GM12864 (cell line): ENCODE measurements around the gene LITAFD.

Experiments used
- DNase-seq: peaks from one replicate; pipeline ENCODE4 v3.0.0-alpha.2; 2011; ENCODE audit warnings: low read depth
- H3K4me3 ChIP-seq: 2 replicates; pipeline ENCODE4 v1.5.1; 2011; ENCODE audit warnings: mild to moderate bottlenecking, low read depth, low read length, control low read depth
- CTCF ChIP-seq: IDR thresholded peaks from 2 replicates; pipeline ENCODE4 v1.5.1; 2011; ENCODE audit warnings: low read depth, mild to moderate bottlenecking, moderate library complexity, low read length, control low read depth, inconsistent platforms; ENCODE audit errors: missing control alignments

Gene LITAFD

GRCh38 chr16:8887431-8887765 lies 5.2 kb downstream of the LITAFD start:
- TF ChIP-seq CTCF, result no peak
- no peak for DNase-seq
- no peak overlapping the region for H3K4me3 ChIP-seq

GRCh38 chr16:8887952-8888560 lies 5.9 kb downstream of the LITAFD start:
- no peak for TF ChIP-seq CTCF
- no peak for DNase-seq
- H3K4me3 ChIP-seq, result no peak overlapping the region

GRCh38 chr16:8888951-8889892 lies 7.1 kb downstream of the LITAFD start:
- no peak for DNase-seq
- TF ChIP-seq CTCF, result no peak
- H3K4me3 ChIP-seq, result no peak overlapping the region

- no peak overlapping the region for H3K4me3 ChIP-seq
- DNase-seq, result no peak
Observed at GRCh38 chr16:8889893-8890548, 7.9 kb downstream of the LITAFD start.

GRCh38 chr16:8890549-8890921 lies 8.4 kb downstream of the LITAFD start:
- no peak for DNase-seq
- no peak for TF ChIP-seq CTCF
- no peak overlapping the region for H3K4me3 ChIP-seq

More at GRCh38 chr16:8889893-8890548, 7.9 kb downstream of the LITAFD start:
- TF ChIP-seq CTCF, result no peak

GRCh38 chr16:8892101-8892575 lies 10.0 kb downstream of the LITAFD start:
- H3K4me3 ChIP-seq, result peak overlapping the region; percentile 6; the same call in 1 of the 2 replicates
- no peak for TF ChIP-seq CTCF
- DNase-seq, result no peak
